ENCODE results near the gene STUM. TPM values are rescaled to one million over a fixed set of nuclear protein-coding genes. Genes with fewer than 3 reads are reported as not detected.
A peak's percentile ranks its signal among the peaks of the same experiment; 100 is the strongest.

The STUM gene
- total RNA-seq, 1 donor from 2014 or later, result 0.49 TPM

- intact Hi-C loops (cut with DNase I), result no loop called here
- no peak overlapping the region for H3K27ac ChIP-seq
- no peak for ATAC-seq
- H3K4me3 ChIP-seq, result no peak overlapping the region
- no peak for TF ChIP-seq CTCF (IDR thresholded peaks at IDR 0.05)
- no peaks in the 10 kb centered on the region for H3K27me3 ChIP-seq
- H3K4me1 ChIP-seq, result no peaks in the 10 kb centered on the region
- H3K9me3 ChIP-seq, result no peaks in the 10 kb centered on the region
- DNase-seq, result no peak
- no peaks in the 10 kb centered on the region for H3K36me3 ChIP-seq
Observed at GRCh38 chr1:226523646-226524406, 24.7 kb upstream of the STUM start.

- intact Hi-C loops (cut with DNase I), result no loop called here
- ATAC-seq, result no peak
Observed at GRCh38 chr1:226524547-226524946, 24.0 kb upstream of the STUM start.

GRCh38 chr1:226525750-226526149 lies 22.8 kb upstream of the STUM start:
- intact Hi-C loops (cut with DNase I), result no loop called here
- no peak for TF ChIP-seq CTCF (IDR thresholded peaks at IDR 0.05)
- H3K9me3 ChIP-seq, result no peaks in the 10 kb centered on the region
- H3K36me3 ChIP-seq, result no peaks in the 10 kb centered on the region
- ATAC-seq (no peak), DNase-seq (no peak)
- no peak overlapping the region for H3K27ac ChIP-seq
- H3K4me1 ChIP-seq, result no peaks in the 10 kb centered on the region
- H3K4me3 ChIP-seq, result no peak overlapping the region
- H3K27me3 ChIP-seq, result no peaks in the 10 kb centered on the region

More at GRCh38 chr1:226524547-226524946, 24.0 kb upstream of the STUM start:
- TF ChIP-seq CTCF (IDR thresholded peaks at IDR 0.05), result no peak
- Histone ChIP-seq H3K27ac (no peak overlapping the region), H3K27me3 (no peaks in the 10 kb centered on the region), H3K4me1 (no peaks in the 10 kb centered on the region), H3K4me3 (no peak overlapping the region), H3K9me3 (no peaks in the 10 kb centered on the region), H3K36me3 (no peaks in the 10 kb centered on the region)
- DNase-seq, result no peak

GRCh38 chr1:226526801-226527595 lies 21.6 kb upstream of the STUM start:
- no peak overlapping the region for H3K27ac ChIP-seq

GRCh38 chr1:226529891-226530290 lies 18.7 kb upstream of the STUM start:
- Histone ChIP-seq H3K9me3 (no peaks in the 10 kb centered on the region), H3K36me3 (no peaks in the 10 kb centered on the region), H3K27me3 (no peaks in the 10 kb centered on the region), H3K4me3 (no peak overlapping the region), H3K27ac (no peak overlapping the region), H3K4me1 (no peaks in the 10 kb centered on the region)
- no peak for ATAC-seq
- intact Hi-C loops (cut with DNase I), result no loop called here
- no peak for DNase-seq
- no peak for TF ChIP-seq CTCF (IDR thresholded peaks at IDR 0.05)

More at GRCh38 chr1:226526801-226527595, 21.6 kb upstream of the STUM start:
- Histone ChIP-seq H3K4me3 (no peak overlapping the region), H3K9me3 (no peaks in the 10 kb centered on the region), H3K4me1 (no peaks in the 10 kb centered on the region), H3K36me3 (no peaks in the 10 kb centered on the region), H3K27me3 (no peaks in the 10 kb centered on the region)
- intact Hi-C loops (cut with DNase I), result no loop called here
- no peak for TF ChIP-seq CTCF (IDR thresholded peaks at IDR 0.05)
- ATAC-seq (peak; percentile 57), DNase-seq (no peak)
